GM12874 (cell line): Measurements from ENCODE around the gene CELSR3.

Source experiments
- TF ChIP-seq, protein P1 (sequence below): IDR thresholded peaks from 2 replicates; pipeline ENCODE4 v1.5.1; 2011; ENCODE audit warnings: low read depth, mild to moderate bottlenecking, control low read depth, low read length, moderate library complexity; ENCODE audit not compliant: insufficient read depth

CELSR3 gene

DNA sequence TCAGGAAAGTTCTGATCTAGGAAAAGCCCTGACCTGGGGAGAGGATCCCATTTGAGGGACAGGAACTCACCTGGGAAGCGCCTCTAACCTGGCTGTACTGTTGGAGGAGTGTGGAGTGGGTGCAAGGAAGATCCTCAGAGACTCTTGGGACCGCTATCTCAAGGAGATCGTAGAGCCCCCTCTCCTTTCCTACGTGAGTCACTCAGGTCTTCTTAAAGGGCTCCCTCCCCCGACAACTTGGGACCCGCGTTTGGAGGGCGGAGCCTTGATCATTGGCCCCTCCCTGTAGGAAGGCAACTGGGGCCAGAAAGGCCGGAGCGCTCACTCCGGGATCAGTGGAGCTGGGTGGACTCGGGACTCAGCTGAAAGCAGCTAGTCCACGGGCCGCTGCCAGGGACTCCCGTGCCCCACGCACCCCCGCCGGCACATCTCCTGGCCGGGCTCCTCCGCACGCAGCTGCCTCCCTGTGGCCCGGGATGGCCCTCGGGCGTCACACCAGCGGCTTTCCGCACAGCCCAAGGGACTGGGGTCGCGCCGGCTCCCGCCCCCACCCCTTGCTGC lies 27.9 kb downstream of the CELSR3 start:
- TF ChIP-seq, protein P1, sequence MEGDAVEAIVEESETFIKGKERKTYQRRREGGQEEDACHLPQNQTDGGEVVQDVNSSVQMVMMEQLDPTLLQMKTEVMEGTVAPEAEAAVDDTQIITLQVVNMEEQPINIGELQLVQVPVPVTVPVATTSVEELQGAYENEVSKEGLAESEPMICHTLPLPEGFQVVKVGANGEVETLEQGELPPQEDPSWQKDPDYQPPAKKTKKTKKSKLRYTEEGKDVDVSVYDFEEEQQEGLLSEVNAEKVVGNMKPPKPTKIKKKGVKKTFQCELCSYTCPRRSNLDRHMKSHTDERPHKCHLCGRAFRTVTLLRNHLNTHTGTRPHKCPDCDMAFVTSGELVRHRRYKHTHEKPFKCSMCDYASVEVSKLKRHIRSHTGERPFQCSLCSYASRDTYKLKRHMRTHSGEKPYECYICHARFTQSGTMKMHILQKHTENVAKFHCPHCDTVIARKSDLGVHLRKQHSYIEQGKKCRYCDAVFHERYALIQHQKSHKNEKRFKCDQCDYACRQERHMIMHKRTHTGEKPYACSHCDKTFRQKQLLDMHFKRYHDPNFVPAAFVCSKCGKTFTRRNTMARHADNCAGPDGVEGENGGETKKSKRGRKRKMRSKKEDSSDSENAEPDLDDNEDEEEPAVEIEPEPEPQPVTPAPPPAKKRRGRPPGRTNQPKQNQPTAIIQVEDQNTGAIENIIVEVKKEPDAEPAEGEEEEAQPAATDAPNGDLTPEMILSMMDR = no peak

DNA sequence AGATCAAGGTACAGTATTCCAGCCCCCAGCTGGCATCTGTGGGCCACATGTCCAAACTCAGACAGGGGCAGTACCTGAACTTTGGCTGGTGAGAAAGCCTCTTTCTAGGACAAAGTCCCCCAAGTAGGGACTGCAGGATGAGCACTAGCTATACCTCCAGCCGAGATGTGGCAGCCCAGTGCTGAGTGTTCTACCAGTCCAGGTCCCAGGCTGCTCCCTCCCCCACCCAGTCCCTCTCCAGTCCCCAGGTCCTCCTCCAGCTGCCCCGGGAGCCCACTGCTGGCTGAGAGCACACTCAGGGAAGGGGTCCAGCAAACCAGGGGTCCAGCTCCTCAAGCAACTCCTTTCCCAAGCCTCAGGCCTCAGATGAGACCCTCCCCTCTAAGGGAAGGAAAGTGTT lies 28.9 kb downstream of the CELSR3 start:
- TF ChIP-seq, protein P1 = no peak

DNA sequence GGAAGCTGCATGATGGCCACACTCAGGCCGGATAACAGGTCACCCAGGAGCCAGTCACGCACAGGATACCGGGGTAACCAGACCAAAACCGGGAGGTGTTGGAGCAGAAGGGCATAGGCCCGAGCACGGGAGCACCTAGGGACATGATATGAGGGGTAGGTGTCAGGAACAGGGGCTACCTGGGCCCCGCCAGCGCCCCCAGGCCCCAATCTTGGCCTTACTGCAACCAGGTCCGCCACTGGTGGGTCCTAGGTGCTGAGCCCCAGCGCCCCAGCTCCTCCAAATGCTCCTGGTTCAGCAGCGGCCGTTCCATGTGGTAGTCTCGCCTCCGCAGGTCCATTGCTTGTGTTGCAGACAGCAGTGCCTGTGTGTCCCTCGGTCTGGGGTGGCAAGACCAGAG lies 29.4 kb downstream of the CELSR3 start:
- TF ChIP-seq, protein P1 = no peak

DNA sequence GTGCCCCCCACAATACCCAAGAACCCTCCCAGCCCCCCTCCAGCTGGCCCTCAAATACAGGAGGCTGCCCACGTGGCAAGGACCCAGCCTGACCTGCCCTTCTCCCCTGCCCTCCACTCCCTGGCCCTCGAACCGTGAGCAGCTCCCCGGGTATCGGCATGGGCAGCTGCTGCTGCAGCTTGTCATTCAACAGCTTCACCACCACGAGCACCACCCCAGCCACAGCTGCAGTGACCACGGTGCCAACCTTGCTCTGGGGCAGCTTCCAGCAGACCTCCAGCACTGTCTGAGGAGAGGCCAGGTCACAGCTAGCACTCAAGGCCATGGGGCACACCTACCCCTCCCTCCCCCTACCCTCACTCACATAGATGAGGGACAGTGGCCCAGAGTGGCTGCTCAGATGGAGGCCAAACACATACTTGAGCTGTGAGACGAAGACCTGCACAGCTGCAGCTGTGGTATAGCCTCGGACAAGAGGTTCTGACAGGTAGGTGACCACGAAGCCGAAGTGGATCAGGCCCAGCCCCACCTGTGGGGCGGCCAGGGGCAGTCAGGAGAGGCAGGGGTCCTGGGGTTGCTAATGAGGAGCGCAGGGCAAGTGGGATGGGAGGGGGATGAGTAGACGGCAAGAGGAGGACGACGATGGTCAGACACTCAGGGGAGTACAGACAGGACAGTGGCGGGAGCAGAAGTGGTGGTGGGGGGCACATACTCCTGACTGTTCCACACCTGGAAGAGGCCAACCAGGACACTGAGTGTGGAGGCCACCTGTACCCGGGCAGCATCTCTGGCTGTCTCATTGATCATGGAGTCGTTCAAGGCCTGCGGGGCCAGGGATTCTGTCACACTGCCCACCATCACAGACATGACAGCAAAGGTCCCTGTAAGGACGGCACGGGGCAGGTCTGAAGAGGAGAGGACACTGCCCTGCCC lies 30.9 kb downstream of the CELSR3 start:
- TF ChIP-seq, protein P1 = no peak

DNA sequence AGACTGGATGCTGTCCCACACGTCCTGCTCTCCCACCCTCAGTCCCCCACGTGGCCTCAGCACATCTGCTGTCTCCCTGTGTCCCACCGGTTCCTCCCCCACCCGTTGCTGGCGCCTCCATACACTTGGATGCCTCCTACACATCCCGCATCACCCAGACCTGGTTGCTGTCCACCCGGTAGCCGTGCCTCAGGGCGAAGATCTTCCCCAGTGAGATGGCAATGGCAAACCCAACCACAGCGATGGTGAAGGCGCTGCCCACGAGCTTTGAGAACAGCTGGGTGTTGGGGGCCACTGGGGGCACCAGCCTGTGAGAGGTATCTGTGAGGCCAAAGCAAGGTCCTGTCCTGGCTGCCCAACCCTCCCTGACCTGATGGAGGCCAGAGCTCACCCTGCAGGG lies 31.9 kb downstream of the CELSR3 start:
- TF ChIP-seq, protein P1 = no peak

DNA sequence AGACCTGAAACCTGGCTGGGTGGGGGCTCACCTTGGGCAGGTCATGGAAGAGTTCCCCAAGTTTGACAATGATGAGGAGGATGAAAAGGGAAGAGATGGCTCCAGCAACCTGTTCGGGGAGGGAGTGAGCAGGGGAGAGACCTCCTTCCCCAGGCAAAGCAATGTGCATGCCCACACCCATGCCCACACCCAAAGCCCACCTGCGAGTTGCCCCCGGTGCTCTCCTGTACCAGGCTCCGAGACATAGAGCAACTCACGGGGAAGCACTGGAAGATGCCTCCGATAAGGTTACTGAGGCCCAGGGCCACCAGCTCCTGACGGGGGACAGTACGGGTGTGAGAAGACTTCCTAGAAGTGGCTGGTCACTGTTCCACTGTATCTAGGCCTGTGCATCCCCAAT lies 32.3 kb downstream of the CELSR3 start:
- TF ChIP-seq, protein P1 = no peak

DNA sequence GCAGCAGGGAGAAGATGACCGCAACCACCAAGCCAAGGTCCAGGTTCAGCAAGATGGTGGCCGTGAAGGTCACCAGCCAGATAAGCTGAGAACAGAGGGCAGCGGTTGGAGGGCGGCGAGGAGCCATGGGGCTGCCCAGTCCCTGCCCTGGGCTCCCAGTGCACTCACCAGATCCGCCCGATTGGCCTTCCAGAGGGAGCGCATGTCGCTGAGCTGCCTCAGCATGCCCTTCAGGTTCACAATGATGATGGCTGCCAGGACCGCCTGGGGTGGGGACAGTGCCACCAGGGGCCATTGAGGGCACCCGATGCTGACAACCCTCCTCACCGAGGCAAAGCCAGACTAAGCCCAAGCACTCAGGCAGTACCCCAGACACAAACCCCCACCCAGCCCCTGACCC lies 32.8 kb downstream of the CELSR3 start:
- TF ChIP-seq, protein P1 = no peak
